GM21529 (cell line): ENCODE data around the gene LONRF3.
A peak's percentile ranks its signal among the peaks of the same experiment; 100 is the strongest.

Source experiments
- ATAC-seq: cut with Tn5 transposase; IDR thresholded peaks from one replicate; pipeline ENCODE4 v1.9.1; 2021; ENCODE audit not compliant: unreplicated experiment

Gene LONRF3

DNA sequence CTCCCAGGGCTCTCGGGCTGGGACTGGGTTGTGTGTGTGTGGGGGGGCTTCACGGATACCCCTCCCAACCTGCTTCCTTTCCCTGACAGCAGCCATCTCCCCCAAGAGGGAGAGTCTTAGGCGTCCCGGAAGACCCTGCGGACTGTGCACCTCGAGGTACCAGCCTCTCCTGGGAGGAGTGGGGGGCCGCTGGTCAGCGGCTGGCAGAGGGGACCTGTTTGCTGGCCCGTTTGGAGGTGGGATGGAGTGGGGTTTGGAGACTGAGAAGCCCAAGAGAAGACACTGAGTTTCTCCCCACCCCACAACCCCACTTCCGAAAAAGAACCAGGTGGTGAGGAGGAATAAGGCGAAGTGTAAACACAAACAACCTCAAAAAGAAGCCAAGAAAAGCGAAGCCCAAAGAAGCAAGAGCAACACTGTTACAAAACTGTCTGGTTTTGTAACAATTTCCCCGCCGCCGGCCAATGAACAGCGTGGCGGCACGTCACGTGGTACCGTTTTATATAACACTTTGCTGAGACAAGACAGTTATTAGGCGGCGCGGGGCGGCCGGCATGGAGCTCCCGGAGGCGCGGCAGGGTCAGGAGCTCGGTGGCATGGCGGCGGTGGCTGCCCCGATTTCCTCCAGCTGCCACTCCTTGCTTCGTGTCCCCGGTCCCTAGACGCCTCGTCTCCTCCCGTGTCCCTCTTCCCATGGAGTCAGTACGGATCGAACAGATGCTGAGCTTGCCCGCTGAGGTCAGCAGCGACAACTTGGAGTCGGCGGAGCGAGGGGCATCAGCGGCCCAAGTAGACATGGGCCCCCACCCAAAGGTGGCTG lies at the start of gene LONRF3:
LONRF3 (plus strand) TSS at position 531 of the 820 bp plus-strand sequence; CDS start at position 694, 163 bp downstream.
- ATAC-seq = no peak

DNA sequence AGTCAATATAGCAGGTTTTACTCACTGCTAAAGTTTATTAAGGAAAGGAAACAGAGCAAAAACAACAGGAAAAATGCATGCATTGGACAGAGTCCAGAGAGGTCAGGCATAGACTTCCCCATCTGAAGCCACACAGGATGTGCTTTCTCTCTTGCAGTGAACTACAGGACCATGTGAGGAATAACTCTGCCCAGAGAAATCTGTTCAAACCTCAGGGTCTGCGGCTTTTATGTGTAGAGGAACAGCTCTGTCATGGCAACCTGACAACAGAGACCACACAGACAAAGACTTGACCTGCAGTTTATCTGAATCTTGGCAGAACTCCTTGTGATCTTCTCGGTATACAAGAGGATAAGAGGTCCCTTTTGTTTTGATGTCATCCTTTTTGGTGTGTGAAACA lies 46.3 kb upstream of the LONRF3 start:
- ATAC-seq = no peak

DNA sequence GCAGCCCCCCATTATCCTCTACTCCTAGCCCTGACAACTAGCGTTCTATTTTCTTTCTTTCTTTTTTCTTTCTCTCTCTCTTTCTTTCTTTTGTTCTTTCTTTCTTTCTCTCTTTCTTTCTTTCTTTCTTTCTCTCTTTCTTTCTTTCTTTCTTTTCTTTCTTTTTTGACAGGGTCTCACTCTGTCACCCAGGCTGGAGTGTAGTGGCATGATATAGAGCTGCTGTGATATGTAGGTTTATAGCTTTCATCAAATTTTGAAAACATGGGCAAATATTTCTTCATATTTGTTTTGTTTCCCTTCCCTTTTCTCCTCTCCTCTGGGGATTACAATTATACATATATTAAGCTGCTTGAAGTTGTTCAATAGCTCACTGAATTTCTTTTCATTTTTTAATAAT lies 39.1 kb upstream of the LONRF3 start:
- ATAC-seq = no peak

DNA sequence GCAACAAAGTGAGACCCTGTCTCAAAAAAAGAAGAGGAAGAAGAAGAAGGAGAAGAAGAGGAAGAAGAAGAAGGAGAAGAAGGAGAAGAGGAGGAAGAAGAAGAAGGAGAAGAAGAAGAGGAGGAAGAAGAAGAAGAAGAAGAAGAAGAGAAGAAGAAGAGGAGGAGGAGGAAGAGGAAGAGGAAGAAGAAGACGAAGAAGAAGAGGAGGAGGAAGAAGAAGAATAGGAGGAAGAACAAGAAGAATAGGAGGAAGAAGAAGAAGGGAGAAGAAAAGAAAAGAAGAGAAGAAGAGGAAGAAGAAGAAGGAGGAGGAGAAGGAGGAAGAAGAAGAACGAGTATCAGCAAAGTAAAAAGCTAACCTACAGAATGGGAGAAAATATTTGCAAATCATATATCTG lies 33.3 kb upstream of the LONRF3 start:
- no peak for ATAC-seq

DNA sequence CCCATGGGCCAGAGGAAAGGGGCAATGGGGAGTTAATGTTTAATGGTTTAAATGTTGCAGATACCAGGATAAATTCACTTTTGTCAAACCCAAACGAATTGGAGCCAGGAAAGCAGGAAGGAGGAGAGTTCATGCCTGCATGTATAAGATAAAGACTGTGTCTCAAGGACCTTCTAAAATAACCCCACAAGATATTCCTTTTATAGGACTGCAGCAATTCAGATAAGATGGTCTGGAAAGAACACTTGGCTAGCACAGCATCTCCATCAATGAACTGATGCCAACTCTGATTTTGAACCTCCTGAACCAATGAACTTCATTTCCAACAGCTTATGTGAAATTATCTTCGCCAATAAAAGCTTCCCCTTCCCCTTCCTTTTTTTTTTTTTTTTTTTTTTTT lies 31.3 kb upstream of the LONRF3 start:
- ATAC-seq = no peak

DNA sequence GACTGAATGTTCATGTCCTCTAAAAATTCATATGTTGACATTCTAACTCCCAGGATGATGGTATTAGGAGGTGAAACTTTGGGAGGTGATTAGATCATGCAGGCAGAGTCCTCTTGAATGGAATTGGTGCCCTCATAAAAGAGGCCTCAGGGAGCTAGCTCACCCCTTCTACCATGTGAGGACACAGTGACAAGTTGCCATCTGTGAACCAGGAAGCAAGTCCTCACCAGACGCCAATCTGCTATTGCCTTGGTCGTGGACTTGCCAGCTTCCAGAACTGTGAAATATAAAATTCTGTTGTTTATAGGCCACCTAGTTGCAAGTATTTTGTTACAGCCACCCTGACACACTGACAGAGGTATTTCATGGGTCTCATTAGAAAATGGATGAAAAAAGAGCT lies 28.5 kb upstream of the LONRF3 start:
- ATAC-seq = no peak

DNA sequence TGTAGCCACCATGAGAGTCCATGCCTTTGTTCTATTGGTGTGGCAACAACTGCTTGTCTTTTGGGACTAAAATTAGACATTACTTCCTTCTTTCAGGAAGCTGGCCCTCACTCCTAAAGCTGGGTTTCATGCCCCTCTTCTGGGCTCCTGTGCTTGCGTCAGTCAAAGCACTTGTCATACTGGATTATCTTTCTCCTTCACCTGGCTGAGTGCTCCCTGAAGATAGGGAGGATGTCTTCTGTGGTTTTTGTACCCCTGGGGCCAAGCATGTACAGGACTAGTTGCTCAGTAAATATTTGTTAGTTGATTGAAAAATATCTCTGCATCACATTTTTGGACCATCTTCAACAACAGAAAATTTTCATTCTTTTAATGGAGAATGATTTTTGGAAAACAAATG lies 26.1 kb upstream of the LONRF3 start:
- ATAC-seq = no peak

DNA sequence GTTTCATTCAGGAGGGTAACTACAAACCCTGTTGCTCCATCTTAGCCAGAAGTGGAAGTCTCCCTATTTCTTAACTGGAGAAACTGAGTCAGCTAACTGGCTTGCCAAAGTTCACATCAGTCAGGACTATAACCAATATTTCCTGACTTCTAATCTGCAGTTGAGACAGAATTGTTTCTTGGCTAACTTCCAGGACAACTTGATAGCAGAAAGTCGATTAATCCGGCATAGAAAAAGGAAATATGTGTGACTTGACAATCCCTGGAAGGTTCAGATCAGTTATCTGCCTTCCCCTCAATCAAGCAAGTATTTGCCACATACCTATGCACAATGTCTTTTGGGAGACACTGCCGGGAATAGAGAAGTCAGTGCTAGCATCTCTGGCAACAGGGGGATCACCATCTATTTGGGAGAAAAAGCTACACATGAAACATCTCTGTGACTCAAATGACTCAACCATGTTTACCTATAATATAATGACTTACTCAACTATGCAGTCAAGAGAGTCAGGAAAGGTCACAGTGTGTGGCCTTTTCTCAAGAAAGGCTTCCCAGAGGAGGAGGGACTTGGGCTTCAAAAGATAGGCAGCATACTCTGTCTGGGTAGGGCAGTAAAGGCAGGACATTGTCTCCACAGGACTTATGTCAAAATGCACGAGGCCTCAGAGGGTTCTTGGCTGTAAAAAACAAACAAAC lies 12.4 kb upstream of the LONRF3 start:
- no peak for ATAC-seq

DNA sequence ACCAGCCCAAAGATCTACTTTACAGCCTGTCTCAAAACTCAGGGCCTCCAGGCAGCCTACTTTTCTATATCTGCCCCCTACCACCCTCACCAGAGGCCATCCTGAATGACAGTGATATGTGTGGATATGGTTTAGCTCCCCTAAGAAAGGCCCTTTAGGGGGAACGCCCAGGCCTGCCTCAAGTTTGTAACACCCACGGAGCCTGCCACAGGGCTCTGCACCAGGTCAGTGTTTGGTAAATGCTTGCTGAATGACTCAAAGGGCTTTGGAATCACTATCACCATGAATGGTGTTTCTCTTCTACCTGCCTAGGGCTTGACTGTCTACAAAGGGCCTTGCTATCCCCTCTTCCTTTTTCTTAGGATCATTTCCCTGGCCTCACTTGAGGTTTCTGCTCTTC lies 11.3 kb upstream of the LONRF3 start:
- no peak for ATAC-seq

DNA sequence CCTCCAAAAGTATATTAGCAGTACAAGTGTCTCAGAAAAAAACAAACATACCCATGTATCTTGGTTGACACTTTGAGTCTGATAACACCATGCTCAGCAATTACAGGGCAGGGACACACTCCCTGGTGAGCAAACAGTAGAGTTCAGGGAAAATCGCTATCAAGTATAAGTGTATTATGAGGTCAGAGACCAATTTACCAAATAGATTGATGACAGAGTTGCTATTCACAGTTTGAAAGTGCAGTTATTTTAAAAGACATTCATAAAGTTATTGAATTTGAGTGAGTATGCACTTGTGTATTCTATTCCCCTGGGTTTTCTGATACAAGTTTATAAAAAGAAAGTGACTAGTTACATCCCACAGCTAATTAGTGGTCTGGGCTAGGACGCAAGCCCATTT lies 10.2 kb upstream of the LONRF3 start:
- no peak for ATAC-seq

DNA sequence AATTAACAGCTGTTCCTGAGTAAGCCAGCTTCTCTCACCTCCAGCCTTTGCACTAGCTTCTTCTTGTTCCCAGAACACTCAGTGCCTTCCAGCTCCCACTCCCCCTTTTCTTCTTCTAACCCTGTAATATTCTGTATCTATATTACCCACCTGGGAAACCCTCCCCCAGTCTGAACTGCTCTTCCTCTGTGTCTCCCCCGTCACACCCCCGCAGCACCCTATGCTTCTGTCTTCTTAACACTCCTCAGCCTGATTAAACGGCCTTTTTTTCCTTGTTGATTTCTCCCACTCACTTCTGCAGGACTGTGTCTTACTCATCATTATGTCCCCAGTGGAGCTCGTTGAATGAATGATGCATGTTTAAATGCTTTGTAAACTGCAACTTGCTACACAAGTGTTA lies 9.0 kb upstream of the LONRF3 start:
- ATAC-seq = no peak

DNA sequence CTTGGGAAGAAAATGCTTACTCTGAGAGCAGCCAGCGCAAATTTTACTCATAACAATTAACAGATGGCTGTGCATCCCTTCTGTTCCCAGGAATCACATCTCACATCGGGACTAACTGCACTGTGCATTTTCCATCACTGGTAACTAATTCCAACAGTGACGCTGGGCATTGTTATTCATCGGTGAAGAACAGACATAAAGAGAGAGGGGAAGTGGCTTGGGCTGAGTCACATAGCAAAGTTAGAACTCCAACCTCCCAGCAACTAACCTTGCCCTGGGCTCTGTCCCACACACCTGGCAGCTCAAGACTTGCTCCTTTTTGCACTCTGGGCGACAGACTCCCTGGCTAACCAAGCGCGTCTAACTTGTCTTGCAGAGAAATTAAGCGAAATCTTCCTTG lies 6.4 kb upstream of the LONRF3 start:
- no peak for ATAC-seq

DNA sequence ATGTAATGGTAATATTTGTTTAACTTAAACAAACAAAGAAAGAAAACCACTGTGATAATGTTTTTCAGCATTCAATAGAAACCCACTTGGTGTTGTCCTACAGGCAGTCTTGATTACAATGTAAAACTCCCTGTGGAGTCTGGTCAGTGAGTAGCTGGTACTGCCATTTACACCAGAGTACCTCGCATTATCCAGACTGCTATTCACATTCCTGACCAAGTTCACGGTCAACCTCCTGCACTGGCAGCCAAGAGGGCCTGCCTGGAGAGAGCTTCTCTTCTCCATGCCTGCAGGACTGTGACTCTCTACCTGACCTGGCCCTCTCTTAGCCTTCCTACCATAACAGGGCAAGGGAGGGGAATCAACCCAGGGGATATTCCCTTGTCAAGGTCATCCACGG lies 2.9 kb upstream of the LONRF3 start:
- ATAC-seq = no peak

DNA sequence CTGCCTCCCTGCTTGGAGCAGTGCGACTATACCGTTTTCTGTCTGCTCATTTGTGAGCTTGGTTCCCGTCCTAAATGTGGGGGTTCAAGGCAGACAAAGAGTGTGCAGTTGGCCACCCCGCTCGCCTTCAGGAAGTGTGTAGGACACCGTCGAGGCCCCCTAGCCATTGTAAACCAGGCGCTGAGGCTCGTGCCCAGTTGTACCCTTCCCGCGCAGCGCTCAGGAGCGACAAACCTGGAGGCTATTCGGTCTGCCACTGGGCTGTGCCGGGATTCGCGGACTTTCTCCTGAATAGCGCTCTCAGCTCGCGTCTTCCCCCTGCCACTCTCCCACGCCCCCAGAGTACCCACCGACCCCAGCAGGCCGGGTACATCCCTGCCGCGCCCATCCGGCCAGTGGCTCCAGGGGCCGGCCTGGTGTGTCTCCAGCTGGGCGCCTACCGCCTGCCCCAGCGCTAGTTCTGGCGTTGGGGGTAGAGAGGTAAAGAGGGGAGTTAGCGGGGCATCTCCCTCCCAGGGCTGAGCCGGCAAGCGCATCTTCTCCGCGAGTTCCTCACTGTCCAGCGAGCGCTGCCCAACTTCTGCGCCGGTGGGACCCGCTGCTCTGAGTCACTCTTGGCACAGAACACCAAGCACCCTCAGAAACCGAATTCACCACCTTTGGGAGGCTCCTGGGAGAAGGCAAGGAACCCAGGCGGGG lies 880 bp upstream of the LONRF3 start:
- ATAC-seq = no peak

DNA sequence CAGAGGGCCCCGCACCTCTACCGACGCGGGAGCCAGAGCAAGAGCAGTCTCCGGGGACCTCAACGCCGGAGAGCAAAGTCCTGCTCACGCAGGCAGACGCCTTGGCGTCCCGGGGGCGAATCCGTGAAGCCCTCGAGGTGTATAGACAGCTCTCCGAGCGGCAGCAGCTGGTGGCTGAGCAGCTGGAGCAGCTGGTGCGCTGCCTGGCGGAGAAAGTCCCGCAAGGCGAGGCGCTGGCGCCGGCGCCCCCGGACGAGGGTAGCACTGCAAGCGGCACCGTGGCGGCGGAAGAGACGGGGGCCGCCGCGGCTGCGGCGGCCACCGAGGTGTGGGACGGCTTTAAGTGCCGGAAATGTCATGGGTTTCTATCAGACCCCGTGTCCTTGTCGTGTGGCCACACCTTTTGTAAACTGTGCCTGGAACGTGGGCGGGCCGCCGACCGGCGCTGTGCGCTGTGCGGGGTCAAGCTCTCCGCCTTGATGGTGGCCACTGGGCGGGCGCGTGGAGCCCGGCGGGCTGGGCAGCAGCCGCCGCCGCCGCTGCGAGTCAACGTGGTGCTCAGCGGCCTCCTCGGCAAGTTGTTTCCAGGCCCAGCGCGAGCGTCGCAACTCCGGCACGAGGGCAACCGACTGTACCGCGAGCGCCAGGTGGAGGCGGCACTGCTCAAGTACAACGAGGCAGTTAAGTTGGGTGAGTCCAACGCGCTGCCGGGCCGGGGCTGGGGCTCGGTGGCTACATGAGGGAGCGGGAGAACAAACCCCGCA lies 672 bp downstream of the LONRF3 start:
- peak; percentile 46 for ATAC-seq

DNA sequence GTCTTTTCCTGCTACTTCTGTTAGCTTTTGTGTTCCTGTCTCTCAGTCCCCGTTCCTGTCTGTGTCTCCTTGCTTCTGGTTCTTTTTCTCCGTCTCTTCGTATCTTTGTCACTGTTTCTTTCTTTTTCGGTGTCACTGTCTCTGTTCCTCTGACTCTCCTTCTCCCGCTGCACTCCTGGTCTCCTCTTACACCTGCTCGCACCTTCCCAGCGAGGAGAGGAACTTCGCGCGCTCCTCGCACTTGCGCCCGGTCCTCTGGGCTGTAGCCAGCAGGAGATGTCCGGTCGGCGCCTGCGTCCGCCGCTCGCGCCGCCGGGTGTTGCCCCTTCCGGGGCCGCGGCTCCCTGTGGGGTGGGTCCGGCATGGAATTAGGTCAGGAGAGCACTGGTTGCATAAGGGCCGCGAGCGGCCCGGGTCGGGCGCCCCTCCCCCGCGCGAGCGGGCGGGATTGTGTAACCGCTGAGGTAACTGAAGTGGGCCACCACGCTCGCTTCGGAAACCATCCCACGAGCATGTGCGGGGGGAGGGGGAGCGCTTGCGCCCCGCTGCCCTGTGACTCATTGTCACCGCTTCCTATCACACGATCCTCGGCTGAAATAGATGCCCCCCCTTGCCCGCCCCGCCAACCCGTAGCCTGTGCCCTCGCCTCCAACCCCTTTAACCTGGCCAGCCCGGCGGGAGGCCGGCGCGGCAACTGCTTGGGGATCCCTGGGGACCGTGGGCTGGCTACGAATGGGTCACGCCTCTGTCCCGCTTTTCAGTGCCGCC lies 1.6 kb downstream of the LONRF3 start:
- no peak for ATAC-seq

DNA sequence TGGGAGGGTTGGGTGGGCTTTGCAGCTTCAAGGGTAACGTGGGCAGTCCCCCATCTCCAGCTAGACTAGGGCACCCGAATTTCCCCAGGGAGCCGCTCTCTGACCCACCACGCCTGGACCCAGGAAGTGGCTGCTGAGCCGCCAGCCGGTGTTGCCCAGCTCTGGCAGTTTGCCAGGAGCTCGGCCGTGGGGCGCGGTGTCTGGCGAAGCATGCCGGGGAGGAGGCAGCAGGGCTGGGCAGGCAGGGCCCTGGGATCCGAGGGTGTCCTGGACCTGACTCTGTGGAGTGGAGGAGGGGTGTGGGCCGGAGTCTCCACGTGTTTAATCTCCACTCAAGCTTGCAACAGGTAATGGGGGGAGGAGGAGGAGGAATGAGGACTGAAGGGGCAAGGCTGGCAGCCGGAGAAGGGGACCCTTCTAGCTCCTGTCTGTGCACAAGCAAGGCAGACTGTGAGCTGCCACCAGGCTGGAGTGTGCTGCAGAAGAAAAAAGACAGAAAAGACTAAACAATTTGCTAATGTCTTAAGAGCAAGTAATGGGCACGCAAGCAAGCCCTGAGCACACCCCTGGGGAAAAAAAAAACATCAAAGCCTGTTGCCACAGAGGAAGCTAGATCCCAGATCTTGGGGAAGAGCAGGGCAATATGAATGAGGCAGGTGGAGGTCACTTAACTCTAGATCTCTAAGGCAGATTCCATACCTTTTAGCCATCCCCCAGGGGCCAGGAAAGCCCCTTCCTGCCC lies 2.4 kb downstream of the LONRF3 start:
- no peak for ATAC-seq

DNA sequence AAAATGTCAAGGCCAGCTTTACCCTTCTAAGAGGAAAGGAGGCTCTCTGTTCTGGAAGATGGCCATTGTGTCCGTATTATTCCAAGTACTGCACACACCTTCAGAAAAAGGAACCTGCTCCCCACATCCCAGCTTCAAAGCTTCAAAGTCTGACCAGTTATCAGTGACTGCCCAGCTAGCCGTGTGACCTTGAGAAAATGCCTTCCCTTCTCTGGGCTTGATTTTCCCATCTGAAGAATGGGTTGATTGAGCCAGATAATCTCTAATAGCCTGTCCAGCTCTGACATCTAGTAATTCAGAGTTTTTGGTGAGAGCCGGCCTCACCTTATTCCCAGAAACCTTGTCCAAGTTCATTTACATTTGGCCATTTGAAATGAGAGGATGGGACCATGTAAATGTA lies 3.0 kb downstream of the LONRF3 start:
- no peak for ATAC-seq

DNA sequence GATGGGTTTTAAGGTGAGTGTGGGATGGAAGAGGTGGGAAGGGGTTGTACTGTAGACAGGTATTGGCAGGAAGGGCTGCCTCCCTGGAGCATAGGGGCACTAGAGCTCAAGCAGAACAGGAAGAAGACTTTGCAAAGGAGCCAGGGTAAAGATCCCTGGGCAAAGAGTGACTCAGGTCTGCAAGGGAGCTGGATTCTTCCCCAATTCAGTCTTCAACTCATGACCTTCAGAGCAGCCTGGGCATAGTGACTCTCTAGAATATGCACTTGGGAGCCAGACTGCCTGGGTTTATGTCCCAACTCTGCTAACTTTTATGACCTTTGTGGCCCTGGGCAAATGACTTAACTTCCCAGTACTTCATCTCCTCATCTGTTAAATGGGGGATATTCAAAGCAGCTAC lies 4.0 kb downstream of the LONRF3 start:
- no peak for ATAC-seq

DNA sequence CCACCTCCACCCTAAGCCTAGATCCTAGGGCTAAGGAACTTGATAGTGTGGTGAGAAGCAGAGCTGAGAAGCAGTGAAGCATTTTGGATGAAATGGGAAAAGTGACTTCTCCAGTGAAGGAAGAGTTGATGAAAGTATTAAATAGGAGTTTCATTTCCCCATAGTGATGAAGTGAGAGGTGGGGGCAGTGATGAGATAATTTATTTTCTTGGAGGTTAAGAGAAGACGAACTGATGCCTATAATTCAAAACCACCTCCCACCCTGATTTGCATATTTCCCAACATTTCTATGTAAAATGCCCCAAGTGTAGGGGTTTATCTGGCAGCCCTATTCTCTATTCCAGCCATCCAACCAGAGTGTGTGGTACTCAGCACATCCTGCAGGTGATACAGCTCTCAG lies 6.3 kb downstream of the LONRF3 start:
- no peak for ATAC-seq
